ENCODE results near the gene PDE3A. TPM values are rescaled to one million over a fixed set of nuclear protein-coding genes. Genes with fewer than 3 reads are reported as not detected.

Gene PDE3A
- total RNA-seq, 2 experiments from 2014 or later, result not detected

GRCh38 chr12:20514598-20514997 lies 146.3 kb downstream of the PDE3A start:
- CTCF ChIA-PET (ENCODE audit: unreplicated experiment), result no interaction called here
- TF ChIP-seq EZH2phosphoT487 (IDR thresholded peaks at IDR 0.05; ENCODE audit: borderline replicate concordance, low read depth, low read length) (no peak), CTCF (conservative IDR thresholded peaks at IDR 0.05; ENCODE audit: low read length) (no peak)

DNA sequence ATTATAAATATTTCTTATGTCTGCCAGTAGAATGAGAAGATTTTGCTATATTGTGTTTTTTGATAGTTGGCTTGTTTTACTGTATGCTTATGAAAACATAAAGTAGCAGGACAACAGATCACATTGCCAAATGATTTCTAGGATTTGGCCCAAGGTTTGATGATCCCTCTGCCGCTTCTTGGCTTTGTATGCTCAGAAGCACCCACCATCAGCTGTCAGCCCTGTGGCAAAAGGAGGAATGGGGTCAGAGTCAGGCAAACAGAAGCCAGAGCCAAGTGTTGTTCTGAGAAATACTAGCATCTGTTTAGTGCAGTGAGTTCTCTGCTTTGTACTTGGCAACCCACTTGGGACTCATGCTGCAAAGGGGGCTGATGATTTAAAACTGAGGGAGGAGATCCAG lies 152.2 kb downstream of the PDE3A start:
- no peaks in the 10 kb centered on the region for H3K9me3 ChIP-seq (ENCODE audit: low read length)
- DNase-seq (ENCODE audit: low spot score), result no peak
- BruUV-seq (replicated peaks), result no TSS peak
- CTCF ChIA-PET (ENCODE audit: unreplicated experiment), result no interaction called here
- no peak overlapping the region for H3K4me3 ChIP-seq (ENCODE audit: low read depth, low read length, poor library complexity, severe bottlenecking)
- no peaks in the 10 kb centered on the region for H4K20me1 ChIP-seq (ENCODE audit: insufficient read depth, low read length)
- H3K36me3 ChIP-seq (ENCODE audit: insufficient read depth, low read length), result no peaks in the 10 kb centered on the region
- intact Hi-C loops (cut with micrococcal nuclease; ENCODE audit: unreplicated experiment), result no loop called here
- no peaks in the 10 kb centered on the region for H3K9me2 ChIP-seq (ENCODE audit: insufficient read depth, low read length)
- POLR2A ChIA-PET, result no interaction called here
- no peak overlapping the region for H3K27ac ChIP-seq (ENCODE audit: low read depth, low read length, poor library complexity, severe bottlenecking)
- no peak overlapping the region for H2AFZ ChIP-seq (ENCODE audit: low read length)
- no peak overlapping the region for H3K4me2 ChIP-seq (ENCODE audit: low read length)
- TF ChIP-seq EZH2phosphoT487 (IDR thresholded peaks at IDR 0.05; ENCODE audit: borderline replicate concordance, low read depth, low read length) (no peak), CTCF (conservative IDR thresholded peaks at IDR 0.05; ENCODE audit: low read length) (no peak)
- no peaks in the 10 kb centered on the region for H3K4me1 ChIP-seq (ENCODE audit: insufficient read depth, low read length, poor library complexity, severe bottlenecking)
- no peaks in the 10 kb centered on the region for H3K79me2 ChIP-seq (ENCODE audit: insufficient read depth, low read depth, low read length)

More at GRCh38 chr12:20514598-20514997, 146.3 kb downstream of the PDE3A start:
- Histone ChIP-seq H3K4me3 (ENCODE audit: low read depth, low read length, poor library complexity, severe bottlenecking) (no peak overlapping the region), H3K4me2 (ENCODE audit: low read length) (no peak overlapping the region), H3K79me2 (ENCODE audit: insufficient read depth, low read depth, low read length) (no peaks in the 10 kb centered on the region), H3K9me2 (ENCODE audit: insufficient read depth, low read length) (no peaks in the 10 kb centered on the region), H3K27ac (ENCODE audit: low read depth, low read length, poor library complexity, severe bottlenecking) (no peak overlapping the region), H3K4me1 (ENCODE audit: insufficient read depth, low read length, poor library complexity, severe bottlenecking) (no peaks in the 10 kb centered on the region), H4K20me1 (ENCODE audit: insufficient read depth, low read length) (no peaks in the 10 kb centered on the region), H3K9me3 (ENCODE audit: low read length) (no peaks in the 10 kb centered on the region), H3K36me3 (ENCODE audit: insufficient read depth, low read length) (no peaks in the 10 kb centered on the region), H2AFZ (ENCODE audit: low read length) (no peak overlapping the region)
- no TSS peak for BruUV-seq (replicated peaks)
- no peak for DNase-seq (ENCODE audit: low spot score)
- POLR2A ChIA-PET, result interaction anchor here (0.8 kb wide), 1 partner anchor 978 kb away, joined by 3 read pairs; no protein-coding TSS in a partner anchor
- intact Hi-C loops (cut with micrococcal nuclease; ENCODE audit: unreplicated experiment), result no loop called here

DNA sequence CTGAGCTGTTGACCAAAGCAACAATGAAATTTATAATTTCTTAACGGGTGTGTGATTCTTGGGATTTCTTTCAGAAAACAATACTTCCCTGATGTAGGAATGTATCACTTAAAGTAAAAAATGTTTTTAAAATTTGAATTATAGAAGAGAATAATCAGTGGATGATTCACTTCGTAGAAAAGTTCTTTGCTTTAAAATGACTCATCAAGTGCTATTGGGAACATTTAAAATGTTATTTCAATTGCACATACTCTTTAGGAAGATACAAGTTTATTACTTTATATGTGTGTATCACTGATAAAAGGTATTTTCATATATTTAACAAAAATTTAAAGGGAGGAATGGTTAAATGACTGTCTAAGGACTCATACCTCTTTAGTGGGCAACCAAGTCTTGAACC lies 155.3 kb downstream of the PDE3A start:
- Histone ChIP-seq H3K79me2 (ENCODE audit: insufficient read depth, low read depth, low read length) (no peaks in the 10 kb centered on the region), H3K4me1 (ENCODE audit: insufficient read depth, low read length, poor library complexity, severe bottlenecking) (no peaks in the 10 kb centered on the region), H4K20me1 (ENCODE audit: insufficient read depth, low read length) (no peaks in the 10 kb centered on the region), H3K27ac (ENCODE audit: low read depth, low read length, poor library complexity, severe bottlenecking) (no peak overlapping the region), H2AFZ (ENCODE audit: low read length) (no peak overlapping the region), H3K9me2 (ENCODE audit: insufficient read depth, low read length) (no peaks in the 10 kb centered on the region), H3K4me3 (ENCODE audit: low read depth, low read length, poor library complexity, severe bottlenecking) (no peak overlapping the region), H3K4me2 (ENCODE audit: low read length) (no peak overlapping the region), H3K36me3 (ENCODE audit: insufficient read depth, low read length) (no peaks in the 10 kb centered on the region), H3K9me3 (ENCODE audit: low read length) (no peaks in the 10 kb centered on the region)
- intact Hi-C loops (cut with micrococcal nuclease; ENCODE audit: unreplicated experiment), result no loop called here
- POLR2A ChIA-PET, result interaction anchor here (0.6 kb wide), 1 partner anchor 63 kb away, joined by 5 read pairs; no protein-coding TSS in a partner anchor
- BruUV-seq (replicated peaks), result no TSS peak
- TF ChIP-seq CTCF (conservative IDR thresholded peaks at IDR 0.05; ENCODE audit: low read length) (no peak), EZH2phosphoT487 (IDR thresholded peaks at IDR 0.05; ENCODE audit: borderline replicate concordance, low read depth, low read length) (no peak)
- CTCF ChIA-PET (ENCODE audit: unreplicated experiment), result interaction anchor here (0.6 kb wide), 1 partner anchor 53 kb away, joined by 3 read pairs; no protein-coding TSS in a partner anchor
- no peak for DNase-seq (ENCODE audit: low spot score)
